NCI-H2029 (cell line): Measurements from ENCODE around the gene GRB2.
"Not testable (repeated sequence)": the region's sequence is repeated elsewhere in the genome, so short reads cannot be mapped to it uniquely, and the experiment has no call there.

Source experiments
- DNase-seq: peaks from one replicate; lab custom pipeline; 2025; lab: John Stamatoyannopoulos, UW

GRB2 gene

DNA sequence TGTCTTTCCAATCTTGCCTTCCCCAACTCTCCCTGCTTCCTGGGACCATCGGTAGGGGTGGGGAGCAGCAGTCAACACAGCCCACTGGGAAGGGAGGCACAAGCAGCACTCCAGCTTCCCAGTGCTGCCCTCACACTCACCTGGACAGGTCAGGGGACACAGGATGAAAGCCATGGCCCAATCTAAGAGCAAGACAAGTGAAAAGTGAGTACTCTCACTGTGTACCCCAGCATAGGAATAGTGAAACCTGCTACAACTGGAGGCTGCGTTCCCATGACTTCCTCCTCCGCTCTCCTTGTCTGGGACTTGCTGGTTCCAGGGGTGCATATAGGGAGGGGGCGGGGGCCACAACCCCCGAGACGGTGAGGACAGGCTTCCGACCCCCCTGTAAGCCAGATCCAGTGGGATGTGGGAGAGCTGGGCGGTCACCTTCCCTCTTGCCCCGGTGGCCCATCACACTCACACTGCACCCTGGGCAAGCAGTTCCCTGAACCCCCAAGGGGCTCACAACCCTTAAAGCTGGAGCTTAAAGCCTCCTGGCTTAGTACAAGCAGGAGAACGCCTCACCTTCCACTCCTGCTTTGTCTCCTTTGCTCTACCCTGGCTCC lies 86.8 kb downstream of the GRB2 start:
- no peak for DNase-seq

DNA sequence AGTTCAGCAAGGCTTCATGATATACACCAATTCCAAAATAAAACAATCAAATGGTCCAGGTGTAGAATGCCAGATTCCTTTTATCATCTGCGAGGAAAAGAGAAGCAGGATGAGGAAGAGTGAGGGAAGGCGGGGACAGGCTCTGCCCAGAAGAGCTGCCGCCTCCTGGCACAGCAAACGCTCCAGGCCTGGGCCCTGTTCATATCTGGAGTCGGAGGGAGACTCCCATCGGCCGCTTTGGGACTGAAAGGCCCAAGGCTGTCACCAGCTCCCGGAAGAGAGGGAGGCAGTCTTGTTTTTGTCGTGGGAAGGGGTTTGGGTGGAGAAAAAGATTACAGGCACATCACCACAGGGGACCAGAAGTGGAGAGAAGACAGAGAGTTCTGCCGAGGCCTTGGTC lies 87.3 kb downstream of the GRB2 start:
- no peak for DNase-seq

DNA sequence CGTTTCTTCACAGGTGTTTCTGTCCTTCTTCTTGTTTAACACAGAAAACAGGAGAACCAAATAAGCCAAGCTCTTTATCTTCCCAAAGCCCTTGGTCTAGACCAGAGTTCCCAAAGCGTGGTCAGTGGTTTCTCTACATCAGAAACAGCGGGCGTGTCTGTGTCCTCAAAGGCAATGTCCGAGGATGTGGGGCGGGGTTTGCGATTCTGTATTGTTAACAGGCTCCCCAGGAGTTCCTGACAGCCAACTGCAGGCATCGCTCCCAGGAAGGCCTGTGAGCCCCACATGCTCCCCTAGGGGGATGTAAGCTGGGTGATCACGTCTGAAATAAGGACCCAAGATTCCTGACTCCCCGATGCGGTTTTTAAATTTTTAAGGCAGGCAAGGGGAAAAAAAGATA lies 87.8 kb downstream of the GRB2 start:
- no peak for DNase-seq

DNA sequence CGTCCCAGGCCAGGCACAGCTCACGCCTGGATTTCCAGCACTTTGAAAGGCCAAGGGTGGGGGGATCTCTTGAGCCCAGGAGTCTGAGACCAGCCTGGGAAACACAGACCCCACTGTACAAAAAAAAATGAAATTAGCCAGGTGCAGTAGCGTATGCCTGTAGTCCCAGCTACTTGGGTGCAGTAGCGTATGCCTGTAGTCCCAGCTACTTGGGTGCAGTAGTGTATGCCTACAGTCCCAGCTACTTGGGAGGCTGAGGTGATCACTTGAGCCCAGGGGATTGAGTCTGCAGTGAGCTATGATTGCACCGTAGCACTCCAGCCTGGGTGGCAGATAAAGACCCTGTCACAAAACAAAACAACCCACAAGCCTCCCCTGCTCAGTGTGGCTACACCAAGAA lies 89.2 kb downstream of the GRB2 start:
- no peak for DNase-seq

DNA sequence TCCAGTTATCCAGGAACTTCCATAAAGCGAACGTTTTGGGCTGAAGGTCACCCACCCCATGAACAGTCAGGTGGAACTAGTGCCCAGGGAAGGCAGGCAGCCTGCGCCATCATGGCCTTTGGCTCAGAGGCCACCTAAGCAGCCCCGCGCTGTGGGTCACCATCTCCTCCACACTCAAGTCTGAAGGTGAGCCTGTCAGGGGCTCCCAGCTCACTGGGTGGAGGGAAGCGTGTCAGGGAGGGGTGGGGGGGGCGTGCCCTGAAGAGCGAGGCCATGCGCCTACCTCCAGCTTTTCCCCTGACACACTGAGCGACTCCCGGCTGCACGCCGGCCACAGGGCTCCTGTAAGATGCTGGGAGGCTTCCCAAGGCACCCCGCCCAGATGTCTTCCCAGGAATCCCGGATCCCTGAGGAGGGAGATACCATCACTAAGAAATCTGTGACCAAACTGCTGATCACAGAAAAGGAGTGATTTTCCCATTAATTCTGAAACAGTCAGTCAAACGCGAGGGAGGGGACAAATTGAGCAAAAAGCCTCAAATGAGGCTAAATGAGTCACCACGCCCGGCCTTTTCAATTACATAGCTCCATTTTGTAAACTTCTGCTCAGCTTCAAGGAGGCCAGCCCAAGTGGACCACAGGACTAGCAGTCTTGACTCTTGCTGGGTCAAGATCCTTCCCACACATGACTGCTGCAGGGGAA lies 89.8 kb downstream of the GRB2 start:
- no peak for DNase-seq

DNA sequence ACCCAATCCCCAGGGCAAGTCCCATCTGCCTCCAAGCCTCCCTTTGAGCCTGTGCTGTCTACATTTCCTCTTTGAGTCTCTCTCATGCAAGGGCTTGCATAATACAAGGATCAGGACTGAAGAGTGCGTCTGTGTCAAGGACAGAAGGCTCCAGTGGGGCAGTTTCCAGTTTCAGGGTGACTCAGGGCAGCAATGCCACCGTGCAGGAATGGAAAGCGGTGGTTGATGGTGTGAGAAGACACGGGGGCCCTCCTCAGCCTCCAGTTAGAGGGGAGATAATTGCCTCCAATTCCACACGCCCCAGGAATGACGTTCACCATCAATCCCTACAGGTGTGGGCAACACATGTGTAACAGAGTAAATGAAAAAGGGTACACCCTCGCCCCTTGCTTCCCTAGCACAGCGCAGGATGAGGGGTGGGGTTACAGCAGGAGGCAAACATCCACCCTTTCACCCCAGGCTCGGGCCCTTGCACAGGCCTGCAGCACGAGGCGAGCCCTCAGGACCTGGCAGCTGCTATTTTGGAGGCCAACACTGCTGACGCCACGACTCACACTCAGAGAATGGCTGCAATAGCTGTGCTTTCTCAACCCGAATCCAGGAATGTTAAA lies 91.4 kb downstream of the GRB2 start:
- no peak for DNase-seq

DNA sequence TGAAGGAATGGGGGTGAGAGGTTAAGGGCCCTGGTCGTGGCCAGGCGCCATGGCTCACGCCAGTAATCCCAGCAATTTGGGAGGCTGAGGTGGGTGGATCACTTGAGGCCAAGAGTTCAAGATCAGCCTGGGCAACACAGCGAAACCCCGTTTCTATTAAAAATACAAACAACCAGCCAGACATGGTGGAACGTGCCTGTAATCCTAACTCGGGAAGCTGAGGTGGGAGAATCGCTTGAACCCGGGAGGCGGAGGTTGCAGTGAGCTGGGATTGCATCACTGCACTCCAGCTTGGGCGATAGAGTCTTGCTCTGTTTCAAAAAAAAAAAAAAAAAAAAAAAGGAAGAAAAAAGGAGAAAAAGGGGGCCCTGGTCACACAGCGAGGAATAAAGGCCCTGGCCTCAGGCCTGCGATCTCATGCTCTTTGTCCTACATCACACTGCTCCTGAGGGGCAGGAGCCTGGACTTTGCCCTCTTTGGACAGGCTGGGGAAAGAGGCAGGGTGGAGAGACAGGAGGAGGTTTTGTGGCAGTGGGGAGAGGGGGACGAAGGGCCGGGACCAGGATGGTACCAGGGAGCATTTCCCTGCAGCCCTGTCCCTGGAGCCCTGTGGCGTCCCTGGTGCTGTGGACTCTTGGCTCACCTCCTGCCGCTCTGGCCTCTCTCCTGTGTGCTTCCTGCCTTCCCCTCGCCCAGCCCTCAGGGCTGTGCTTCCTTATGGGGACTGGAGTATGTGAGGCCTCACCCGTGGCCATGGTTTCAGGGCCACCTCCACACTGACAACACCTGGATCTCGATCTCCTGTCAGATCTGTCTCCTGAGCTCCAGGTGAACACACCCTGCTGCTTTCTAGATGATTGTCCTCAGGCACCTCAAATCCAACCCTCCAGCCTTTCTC lies 96.5 kb downstream of the GRB2 start:
- no peak for DNase-seq

DNA sequence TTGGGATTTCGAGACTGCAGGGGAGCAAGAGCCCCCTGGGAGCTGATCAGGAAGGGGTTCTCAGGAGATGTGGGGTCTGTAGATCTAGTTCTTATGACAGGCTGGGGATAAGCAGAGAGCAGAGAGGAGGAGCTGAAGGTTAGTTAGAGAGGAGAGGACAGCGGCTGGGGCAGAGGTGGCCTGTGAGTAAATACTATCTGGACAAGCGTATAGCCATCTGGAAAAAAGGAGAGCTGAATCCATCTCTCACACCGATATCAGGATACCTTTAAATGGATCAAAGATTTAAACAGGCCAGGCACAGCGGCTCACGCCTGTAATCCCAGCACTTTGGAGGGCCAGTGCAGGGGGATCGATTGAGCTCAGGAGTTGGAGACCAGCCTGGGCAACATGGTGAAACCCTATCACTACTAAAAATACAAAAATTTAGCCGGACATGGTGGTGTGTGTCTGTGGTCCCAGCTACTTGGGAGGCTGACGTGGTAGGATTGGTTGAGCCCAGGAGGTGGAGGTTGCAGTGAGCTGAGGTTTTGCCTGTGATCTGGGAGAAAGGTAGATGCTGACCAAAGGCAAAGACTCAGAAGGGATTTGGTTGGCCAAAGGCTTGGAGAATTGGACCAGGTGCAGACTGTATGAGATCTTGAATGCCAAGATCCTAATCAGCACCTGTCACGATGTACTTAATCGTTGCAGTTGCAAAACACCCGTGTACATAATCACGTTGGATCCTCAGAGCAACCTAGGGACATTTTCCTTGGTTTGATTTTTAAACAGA lies 97.3 kb downstream of the GRB2 start:
- DNase-seq: no peak

DNA sequence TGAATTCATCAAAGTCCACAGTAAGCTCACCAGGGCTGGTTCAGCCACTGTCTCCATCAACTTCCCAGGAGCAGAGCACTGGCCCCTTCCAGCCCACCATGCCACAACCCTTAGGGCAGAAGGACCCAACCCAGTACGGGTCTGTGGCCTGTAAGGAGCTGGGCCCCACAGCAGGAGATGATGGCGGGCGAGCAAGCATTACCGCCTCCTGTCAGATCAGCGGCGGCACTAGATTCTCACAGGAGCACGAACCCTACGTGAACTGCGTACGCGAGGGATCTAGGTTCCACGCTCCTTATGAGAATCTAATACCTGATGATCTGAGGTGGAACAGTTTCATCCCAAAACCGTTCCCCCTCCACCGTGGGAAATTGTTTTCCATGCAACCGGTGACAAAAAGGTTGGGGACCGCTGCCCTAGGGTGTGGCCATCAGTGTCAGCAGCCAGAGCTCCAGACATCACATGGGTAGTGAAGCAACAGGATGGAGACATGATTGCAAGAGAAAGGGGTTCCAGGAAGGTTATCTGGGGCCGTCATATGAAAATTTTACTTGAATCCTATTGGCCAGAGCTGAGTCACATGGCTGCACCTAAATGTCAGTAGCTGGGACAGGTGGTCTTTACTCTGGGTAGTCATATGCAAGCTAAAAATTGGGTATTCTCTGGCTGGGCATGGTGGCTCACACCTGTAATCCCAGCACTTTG lies 103.8 kb downstream of the GRB2 start:
- DNase-seq: no peak

DNA sequence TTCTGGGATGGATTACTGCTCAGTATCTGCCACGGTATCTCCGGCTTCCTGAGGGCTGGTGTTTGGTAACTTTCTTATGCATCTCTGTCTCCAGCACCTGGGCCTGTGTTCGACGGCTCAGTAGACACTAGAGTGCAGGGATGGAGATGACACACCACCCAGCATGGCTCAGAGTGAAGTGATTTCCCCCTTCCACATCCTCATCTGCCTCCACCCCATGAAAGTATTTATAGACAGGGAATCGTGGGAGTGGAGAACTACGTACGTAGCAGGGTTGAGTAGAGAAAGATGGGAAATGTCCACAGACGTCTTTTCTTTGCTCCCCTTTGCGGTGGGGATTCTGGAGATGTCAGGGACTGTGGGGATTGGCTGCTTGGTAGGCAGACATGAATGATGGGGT lies 104.4 kb downstream of the GRB2 start:
- DNase-seq: no peak

DNA sequence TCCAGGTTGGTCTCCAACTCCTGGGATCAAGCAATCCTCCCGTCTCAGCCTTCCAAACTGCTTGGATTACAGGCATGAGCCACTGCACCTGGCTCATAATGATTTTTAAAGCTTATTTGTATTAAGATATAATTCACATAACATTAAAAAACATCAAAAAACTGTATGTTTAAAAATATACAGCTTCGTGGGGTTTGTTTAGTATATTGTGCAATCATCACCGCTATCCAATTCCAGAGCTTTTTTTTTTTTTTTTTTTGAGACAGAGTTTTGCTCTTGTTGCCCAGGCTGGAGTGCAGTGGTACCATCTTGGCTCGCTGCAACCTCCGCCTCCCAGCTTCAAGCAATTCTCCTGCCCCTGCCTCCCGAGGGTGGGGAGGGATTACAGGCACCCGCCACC lies 105.2 kb downstream of the GRB2 start:
- DNase-seq: no peak

DNA sequence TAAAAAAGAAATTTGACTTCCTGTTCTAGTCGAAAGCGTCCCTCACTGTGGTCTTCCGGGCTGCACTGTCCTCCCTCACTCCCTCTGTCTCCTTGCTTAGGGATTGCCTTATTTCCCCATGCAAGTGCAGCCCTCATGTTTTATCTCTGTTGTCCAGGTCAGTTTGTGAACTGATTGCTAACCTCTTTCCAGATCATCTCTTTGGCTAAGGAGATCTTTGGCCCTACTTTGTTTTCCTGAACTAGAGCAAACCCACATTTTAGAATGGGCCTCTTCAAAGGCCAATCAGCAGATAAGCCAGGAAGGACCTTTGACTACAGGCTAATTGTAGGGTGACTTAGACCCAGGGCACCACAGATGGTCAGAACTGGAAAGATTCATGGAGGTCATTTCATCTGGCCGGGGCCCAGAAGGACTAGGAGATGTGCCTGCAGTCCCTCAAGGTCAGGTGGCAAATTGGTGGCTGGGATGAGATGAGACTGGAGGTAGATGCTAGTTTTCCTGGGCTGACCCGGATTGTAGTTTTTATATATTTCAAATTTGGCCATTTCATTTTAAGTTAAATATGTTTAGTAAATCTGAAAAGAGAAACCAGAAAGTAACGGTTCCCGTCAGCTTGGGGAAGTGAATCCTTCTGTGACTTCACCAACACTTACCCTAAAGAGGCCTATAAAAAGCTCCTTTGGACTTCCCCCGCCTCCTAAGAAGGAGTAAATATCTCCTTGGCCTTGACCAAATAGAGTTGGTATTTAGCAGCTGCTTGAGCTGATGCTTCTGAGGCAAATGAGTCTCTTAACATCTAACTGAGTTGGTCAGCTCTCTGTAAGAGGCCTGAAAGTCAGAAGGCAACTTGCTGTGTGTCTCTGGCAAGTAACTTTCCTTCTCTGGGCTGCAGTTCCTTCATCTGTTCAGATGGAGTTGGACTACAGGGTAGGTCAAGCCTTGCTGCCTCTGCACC lies 110.0 kb downstream of the GRB2 start:
- DNase-seq: no peak

DNA sequence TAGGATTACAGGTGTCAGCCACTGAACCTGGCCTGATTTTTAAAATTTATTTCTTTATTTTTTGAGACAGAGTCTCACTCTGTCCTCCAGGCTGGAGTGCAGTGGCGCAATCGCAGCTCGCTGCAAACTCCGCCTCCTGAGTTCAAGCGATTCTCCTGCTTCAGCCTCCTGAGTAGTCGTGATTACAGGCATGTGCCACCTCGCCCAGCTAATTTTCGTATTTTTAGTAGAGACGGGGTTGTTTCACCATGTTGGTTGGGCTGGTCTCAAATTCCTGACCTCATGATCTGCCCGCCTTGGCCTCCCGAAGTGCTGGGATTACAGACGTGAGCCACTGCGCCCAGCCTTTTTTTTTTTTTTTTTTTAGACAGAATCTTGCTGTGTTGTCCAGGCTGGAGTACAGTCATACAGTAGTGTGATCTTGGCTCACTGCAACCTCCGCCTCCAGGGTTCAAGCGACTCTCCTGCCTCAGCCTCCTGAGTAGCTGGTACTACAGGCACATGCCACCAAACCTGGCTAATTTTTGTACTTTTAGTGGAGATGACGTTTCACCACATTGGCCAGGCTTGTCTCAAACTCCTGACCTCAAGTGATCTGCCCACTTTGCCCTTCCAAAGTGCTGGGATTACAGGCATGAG lies 112.5 kb downstream of the GRB2 start:
- DNase-seq: not testable (repeated sequence)

DNA sequence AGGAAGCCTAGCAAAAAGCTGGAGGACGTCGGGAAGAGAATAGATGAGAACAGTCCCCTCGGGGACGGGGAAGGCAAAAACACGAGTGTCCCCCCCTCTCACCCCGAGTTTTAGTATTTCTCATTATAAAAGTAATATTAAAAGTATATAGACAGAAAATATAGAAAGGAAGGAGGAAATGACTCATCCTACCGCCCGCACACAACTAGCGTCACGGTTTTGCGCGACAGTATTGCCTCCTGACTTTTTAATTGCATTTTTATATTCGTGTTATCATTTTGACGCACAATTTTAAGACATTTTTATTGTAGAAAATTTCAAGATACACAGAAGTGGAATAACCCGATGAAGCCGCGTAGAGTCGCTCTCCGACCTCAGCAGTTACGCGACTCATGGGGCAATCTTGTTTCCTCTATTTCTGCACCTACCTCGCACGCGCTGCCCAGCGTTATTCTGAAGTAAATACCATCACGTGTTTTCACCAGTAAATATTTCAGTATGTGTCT lies 115.6 kb downstream of the GRB2 start:
- DNase-seq: no peak

DNA sequence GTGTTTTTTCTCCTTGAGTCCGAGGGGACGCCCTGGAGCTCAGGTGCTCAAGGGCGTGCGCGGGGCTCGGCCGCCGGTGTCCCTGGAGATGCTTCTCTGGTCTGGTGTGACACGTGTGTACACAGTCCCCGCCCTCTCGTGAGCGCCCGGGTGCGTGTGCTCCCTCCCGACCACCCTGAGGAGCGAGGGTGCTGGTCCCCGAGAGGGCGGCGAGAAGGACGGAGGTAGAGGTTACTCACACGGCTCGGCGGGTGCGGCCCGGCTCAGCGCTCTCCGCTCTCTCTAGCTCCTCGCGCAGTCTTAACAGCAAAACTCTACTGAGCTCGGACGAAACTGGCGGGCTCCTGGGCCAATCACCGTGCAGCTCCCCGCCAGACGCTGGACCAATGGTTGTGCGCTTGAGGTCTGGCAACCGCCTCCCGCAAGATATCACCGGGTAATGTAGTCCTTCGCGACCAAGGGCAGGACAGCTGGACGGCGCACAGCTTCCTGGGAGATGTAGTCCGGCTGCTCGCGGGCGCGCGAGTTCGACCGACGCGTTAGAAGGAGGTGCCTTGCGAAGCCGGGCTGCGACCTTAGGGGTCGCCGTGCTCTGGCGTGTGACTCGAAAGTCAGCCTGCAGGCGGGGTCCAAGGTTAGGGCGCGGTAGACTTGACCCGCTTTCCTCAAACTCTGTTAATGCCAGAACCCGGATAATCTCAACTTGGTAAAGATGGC lies 116.2 kb downstream of the GRB2 start, which contains the start of gene SLC25A19:
Gene SLC25A19, minus strand, starts transcription at position 319 of the 717 bp plus-strand sequence. CDS start 2,669 bp downstream, outside the sequence.
- peak; percentile 93 for DNase-seq

DNA sequence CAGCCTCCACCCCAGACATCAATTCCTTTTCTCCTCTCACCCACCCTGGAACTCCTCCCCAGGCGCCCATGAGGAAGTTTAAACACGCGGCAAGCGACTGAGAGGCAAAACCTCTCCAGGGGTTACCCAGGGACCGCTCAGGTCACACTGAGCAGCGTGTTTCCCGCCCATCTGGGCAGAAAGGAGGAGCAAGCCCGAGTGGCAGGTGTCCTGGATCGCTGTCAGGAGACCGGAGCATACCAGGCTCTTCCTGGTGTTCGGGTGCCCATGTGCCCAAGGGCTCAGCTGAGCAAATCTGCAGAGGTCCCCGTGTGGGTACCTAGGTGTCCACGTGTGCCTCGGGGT lies 116.7 kb downstream of the GRB2 start:
- peak; percentile 63 for DNase-seq

DNA sequence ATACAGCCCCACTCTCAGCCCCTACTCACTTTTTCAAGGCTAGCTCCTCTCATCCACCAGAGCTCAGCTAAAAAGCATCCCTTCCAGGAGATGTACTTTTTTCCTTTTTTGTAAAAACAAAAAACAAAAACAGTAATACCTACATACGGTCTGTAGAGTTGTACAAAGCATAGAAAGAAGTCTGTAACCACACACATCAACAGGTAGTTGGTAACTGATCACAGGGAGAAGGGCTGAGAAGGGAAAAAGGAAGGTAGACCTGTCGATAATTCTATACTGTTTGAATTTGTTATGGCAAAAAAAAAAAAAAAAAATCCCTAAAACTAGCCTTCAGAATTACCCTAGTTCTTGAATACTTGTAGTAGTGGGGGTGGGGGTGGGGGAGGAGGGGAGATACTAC lies 117.1 kb downstream of the GRB2 start:
- no peak for DNase-seq

DNA sequence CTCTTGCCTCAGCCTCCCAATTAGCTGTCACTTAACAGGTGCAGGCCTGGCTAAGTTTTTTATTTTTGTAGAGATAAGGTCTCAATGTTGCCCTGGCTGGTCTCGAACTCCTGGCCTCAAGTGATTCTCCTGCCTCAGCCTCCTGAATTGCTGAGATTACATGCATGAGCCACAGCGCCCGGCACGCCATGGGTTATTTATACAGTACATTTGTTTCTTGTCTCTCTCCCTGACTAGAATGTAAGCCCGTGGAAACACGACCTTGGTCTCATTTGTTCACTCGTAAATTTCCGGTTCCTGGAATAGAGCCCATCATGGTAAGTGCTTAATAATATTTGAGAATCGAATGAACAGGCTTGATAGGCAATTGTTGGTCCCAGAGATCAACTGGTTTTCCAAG lies 118.3 kb downstream of the GRB2 start:
- no peak for DNase-seq

DNA sequence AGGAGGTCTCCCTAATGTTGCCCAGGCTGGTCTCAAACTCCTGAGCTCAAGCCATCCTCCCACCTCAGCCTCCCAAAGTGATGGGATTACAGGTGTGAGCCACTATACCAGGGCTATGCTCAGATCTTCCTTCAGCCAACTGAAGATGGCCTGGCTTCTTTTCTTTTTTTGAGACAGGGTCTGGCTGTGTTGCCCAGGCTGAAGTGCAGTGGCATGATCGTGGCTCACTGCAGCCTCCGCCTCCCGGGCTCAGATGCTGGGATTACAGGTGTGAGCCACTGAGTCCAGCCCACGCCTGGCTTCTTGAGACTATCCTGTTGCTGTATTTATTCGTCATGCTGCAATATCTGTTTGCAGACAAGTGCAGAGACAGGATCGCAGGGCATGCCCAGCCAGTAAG lies 120.4 kb downstream of the GRB2 start:
- DNase-seq: no peak
